Stomach (tissue), 4 donors: ENCODE measurements around the gene TMEM42.

Experiments
- CTCF ChIP-seq, 7 experiments: fragments of 450-650 bp in 4 of 7; fragments of 200-600 bp in 3 of 7; sonication (generic) in 3 of 7; IDR thresholded peaks; one replicate each; pipeline ENCODE4 v1.5.1; 2016 to 2019; ENCODE audit warnings: antibody characterized with exemption in 7 of 7, control low read depth in 2 of 7, mild to moderate bottlenecking in 1 of 7
- EP300 ChIP-seq: sonication (generic); formaldehyde crosslinking; IDR thresholded peaks from one replicate; pipeline ENCODE4 v1.6.1; 2017; ENCODE audit warnings: antibody characterized with exemption
- POLR2A ChIP-seq, 4 donors: fragments of 450-650 bp; IDR thresholded peaks; one replicate each; pipeline ENCODE4 v1.6.1; 2016; ENCODE audit warnings: antibody characterized with exemption in 4 of 4, control low read depth in 2 of 4, mild to moderate bottlenecking in 1 of 4, moderate library complexity in 1 of 4
- POLR2AphosphoS5 ChIP-seq, 3 donors: sonication (generic); formaldehyde crosslinking; IDR thresholded peaks; one replicate each; pipeline ENCODE4 v1.6.1; 2016; ENCODE audit warnings: antibody characterized with exemption in 3 of 3

- TF ChIP-seq POLR2AphosphoS5 (IDR thresholded peaks at IDR 0.05), result no peak
- no peak for TF ChIP-seq CTCF (IDR thresholded peaks at IDR 0.05)
- no peak for TF ChIP-seq POLR2A (IDR thresholded peaks at IDR 0.05)
- TF ChIP-seq EP300, result no peak
Measured at GRCh38 chr3:44883213-44883955, 21.7 kb downstream of the TMEM42 start.
